ENCODE measurements around the gene USP32.
"Not testable (repeated sequence)": the region's sequence is repeated elsewhere in the genome, so short reads cannot be mapped to it uniquely, and the experiment has no call there.

USP32 gene

GRCh38 chr17:60333628-60334031 is 58.3 kb downstream of the USP32 start:
- DNase-seq (ENCODE audit: low spot score): no peak

GRCh38 chr17:60333072-60333471 is 58.9 kb downstream of the USP32 start:
- DNase-seq (ENCODE audit: low spot score): not testable (repeated sequence)

GRCh38 chr17:60332574-60332973 is 59.4 kb downstream of the USP32 start:
- no peak for DNase-seq (ENCODE audit: low spot score)

GRCh38 chr17:60330731-60331130 is 61.2 kb downstream of the USP32 start:
- no peak for DNase-seq (ENCODE audit: low spot score)

- DNase-seq (ENCODE audit: low spot score): no peak
These were observed 63.3 kb downstream of the USP32 start for GRCh38 chr17:60328679-60329078.

- DNase-seq (ENCODE audit: low spot score): no peak
These were observed 64.0 kb downstream of the USP32 start for GRCh38 chr17:60327901-60328273.

GRCh38 chr17:60327134-60327900 is 64.6 kb downstream of the USP32 start:
- peak; percentile 78 for DNase-seq (ENCODE audit: low spot score)

GRCh38 chr17:60326702-60327101 is 65.2 kb downstream of the USP32 start:
- no peak for DNase-seq (ENCODE audit: low spot score)

GRCh38 chr17:60325730-60326524 is 66.0 kb downstream of the USP32 start:
- no peak for DNase-seq (ENCODE audit: low spot score)

GRCh38 chr17:60323754-60324153 is 68.2 kb downstream of the USP32 start:
- no peak for DNase-seq (ENCODE audit: low spot score)

GRCh38 chr17:60322056-60322387 is 69.9 kb downstream of the USP32 start:
- DNase-seq (ENCODE audit: low spot score): no peak

GRCh38 chr17:60321336-60322055 is 70.4 kb downstream of the USP32 start:
- DNase-seq (ENCODE audit: low spot score): no peak

- DNase-seq (ENCODE audit: low spot score): no peak
These were observed 73.1 kb downstream of the USP32 start for GRCh38 chr17:60318830-60319229.

GRCh38 chr17:60318326-60318725 is 73.6 kb downstream of the USP32 start:
- no peak for DNase-seq (ENCODE audit: low spot score)

GRCh38 chr17:60315650-60316049 is 76.3 kb downstream of the USP32 start:
- no peak for DNase-seq (ENCODE audit: low spot score)

GRCh38 chr17:60314900-60315299 is 77.0 kb downstream of the USP32 start:
- not testable (repeated sequence) for DNase-seq (ENCODE audit: low spot score)

- DNase-seq (ENCODE audit: low spot score): no peak
These were observed 77.5 kb downstream of the USP32 start for GRCh38 chr17:60314423-60314822.

- no peak for DNase-seq (ENCODE audit: low spot score)
These were observed 80.0 kb downstream of the USP32 start for GRCh38 chr17:60311936-60312335.

- DNase-seq (ENCODE audit: low spot score): no peak
These were observed 80.7 kb downstream of the USP32 start for GRCh38 chr17:60311186-60311585.

GRCh38 chr17:60305141-60305540 is 86.8 kb downstream of the USP32 start:
- DNase-seq (ENCODE audit: low spot score): peak; percentile 81

- DNase-seq (ENCODE audit: low spot score): no peak
These were observed 87.4 kb downstream of the USP32 start for GRCh38 chr17:60304502-60304901.

GRCh38 chr17:60303406-60304099 is 88.4 kb downstream of the USP32 start:
- no peak for DNase-seq (ENCODE audit: low spot score)
